Kidney tubule cell (primary cell): ENCODE results near the gene RNU11.
"Not testable (repeated sequence)": the region's sequence is repeated elsewhere in the genome, so short reads cannot be mapped to it uniquely, and the experiment has no call there.

ENCODE experiments used
- DNase-seq: peaks from one replicate; pipeline ENCODE4 v3.0.0-alpha.2; 2018; ENCODE audit warnings: low spot score

The RNU11 gene

GRCh38 chr1:28648474-28649198 lies at the start of gene RNU11:
RNU11 (plus strand) TSS chr1:28648600.
- DNase-seq = peak; percentile 100

- peak; percentile 98 for DNase-seq
Observed at GRCh38 chr1:28601696-28602095, 46.7 kb upstream of the RNU11 start.

- peak; percentile 82 for DNase-seq
Observed at GRCh38 chr1:28602536-28603439, 45.6 kb upstream of the RNU11 start.

- DNase-seq = no peak
Observed at GRCh38 chr1:28604411-28604810, 44.0 kb upstream of the RNU11 start.

- no peak for DNase-seq
Observed at GRCh38 chr1:28604962-28605361, 43.4 kb upstream of the RNU11 start.

GRCh38 chr1:28606771-28607170 lies 41.6 kb upstream of the RNU11 start:
- DNase-seq = no peak

- DNase-seq = no peak
Observed at GRCh38 chr1:28613175-28613574, 35.2 kb upstream of the RNU11 start.

GRCh38 chr1:28631713-28632112 lies 16.7 kb upstream of the RNU11 start:
- no peak for DNase-seq

GRCh38 chr1:28632560-28632959 lies 15.8 kb upstream of the RNU11 start:
- no peak for DNase-seq

GRCh38 chr1:28640766-28641165 lies 7.6 kb upstream of the RNU11 start:
- peak; percentile 50 for DNase-seq

GRCh38 chr1:28642056-28642846 lies 6.1 kb upstream of the RNU11 start:
- no peak for DNase-seq

- peak; percentile 98 for DNase-seq
Observed at GRCh38 chr1:28642847-28643635, 5.4 kb upstream of the RNU11 start, which contains the start of gene TAF12. TAF12 (minus strand) TSS chr1:28643067; CDS start chr1:28622081, 20,986 bp downstream.

GRCh38 chr1:28644494-28644893 lies 3.9 kb upstream of the RNU11 start:
- no peak for DNase-seq

- DNase-seq = not testable (repeated sequence)
Observed at GRCh38 chr1:28645406-28645805, 3.0 kb upstream of the RNU11 start.

GRCh38 chr1:28646040-28646439 lies 2.4 kb upstream of the RNU11 start:
- no peak for DNase-seq

- DNase-seq = peak; percentile 96
Observed at GRCh38 chr1:28648008-28648473, 359 bp upstream of the RNU11 start.

- DNase-seq = not testable (repeated sequence)
Observed at GRCh38 chr1:28653063-28653462, 4.7 kb downstream of the RNU11 start.

GRCh38 chr1:28653870-28654269 lies 5.5 kb downstream of the RNU11 start:
- peak; percentile 55 for DNase-seq

- DNase-seq = not testable (repeated sequence)
Observed at GRCh38 chr1:28655448-28656311, 7.3 kb downstream of the RNU11 start.

GRCh38 chr1:28656335-28656734 lies 7.9 kb downstream of the RNU11 start:
- DNase-seq = no peak
